Fibroblast of lung (primary cell): Measurements from ENCODE around the gene LRRC8C. TPM values are rescaled to one million over a fixed set of nuclear protein-coding genes. Genes with fewer than 3 reads are reported as not detected.

Source experiments
- DNase-seq, 2 donors: peaks; one replicate each; pipeline versions ENCODE4 v3.0.0 to v3.0.0-alpha.2; 2010; ENCODE audit warnings: low read depth in 2 of 2
- H2AFZ ChIP-seq: 2 replicates; pipeline ENCODE4 v1.5.1; 2012; ENCODE audit warnings: low read length, control low read depth, inconsistent platforms
- H3K27ac ChIP-seq: 2 replicates; pipeline ENCODE4 v1.5.1; 2011; ENCODE audit warnings: low read length, control low read depth; ENCODE audit not compliant: insufficient read depth
- H3K27me3 ChIP-seq: 2 replicates; pipeline ENCODE4 v1.5.1; 2011; ENCODE audit warnings: mild to moderate bottlenecking, low read length; ENCODE audit not compliant: control insufficient read depth, insufficient read depth
- H3K36me3 ChIP-seq: 2 replicates; pipeline ENCODE4 v1.5.1; 2011; ENCODE audit warnings: low read length; ENCODE audit not compliant: control insufficient read depth, insufficient read depth
- H3K4me1 ChIP-seq: 2 replicates; pipeline ENCODE4 v1.5.1; 2011; ENCODE audit warnings: low read length; ENCODE audit not compliant: control insufficient read depth, insufficient read depth; ENCODE audit errors: extremely low read depth
- H3K4me2 ChIP-seq: 2 replicates; pipeline ENCODE4 v1.5.1; 2011; ENCODE audit warnings: low read length, control low read depth; ENCODE audit not compliant: insufficient read depth; ENCODE audit errors: extremely low read depth
- H3K4me3 ChIP-seq, 4 experiments: fragments of 200-600 bp in 1 of 4; sonication (generic) in 1 of 4; replicated peaks in 1 of 4; 2 replicates each; pipeline ENCODE4 v1.5.1; 2011 to 2016; ENCODE audit warnings: low read length in 4 of 4, low read depth in 3 of 4, mild to moderate bottlenecking in 3 of 4, control low read depth in 2 of 4, inconsistent platforms in 1 of 4, mixed read lengths in 1 of 4; ENCODE audit not compliant: insufficient read depth in 1 of 4; ENCODE audit errors: control extremely low read depth in 1 of 4
- H3K79me2 ChIP-seq: 2 replicates; pipeline ENCODE4 v1.5.1; 2012; ENCODE audit warnings: mild to moderate bottlenecking, low read length, inconsistent platforms; ENCODE audit not compliant: control insufficient read depth, insufficient read depth
- H3K9ac ChIP-seq: 2 replicates; pipeline ENCODE4 v1.5.1; 2011; ENCODE audit warnings: mild to moderate bottlenecking, low read length, control low read depth; ENCODE audit not compliant: insufficient read depth
- H3K9me3 ChIP-seq: 2 replicates; pipeline ENCODE4 v1.5.1; 2012; ENCODE audit warnings: low read depth, low read length; ENCODE audit not compliant: control insufficient read depth, insufficient read depth
- H4K20me1 ChIP-seq: 2 replicates; pipeline ENCODE4 v1.5.1; 2011; ENCODE audit warnings: low read length; ENCODE audit not compliant: control insufficient read depth, insufficient read depth; ENCODE audit errors: extremely low read depth
- CTCF ChIP-seq, 2 donors: IDR thresholded peaks in 1 of 2; conservative IDR thresholded peaks in 1 of 2; 1 replicate in 1 of 2; 2 replicates in 1 of 2; pipeline ENCODE4 v1.5.1; 2011 to 2012; ENCODE audit warnings: low read length in 2 of 2, control low read depth in 1 of 2, inconsistent platforms in 1 of 2, low read depth in 1 of 2, mild to moderate bottlenecking in 1 of 2
- EZH2 ChIP-seq: IDR thresholded peaks from 2 replicates; pipeline ENCODE4 v1.5.1; 2012; ENCODE audit warnings: low read length, control low read depth, mild to moderate bottlenecking; ENCODE audit errors: missing control alignments
- polyA plus RNA-seq, 2 donors: library from polyadenylated mRNA; depleted of rRNA in 1 of 2; stranded (reverse) in 1 of 2; unstranded in 1 of 2; fragments of >200 nt; gene quantifications; 2 replicates each; pipeline ENCODE4 v1.2.1, GENCODE V29; 2011 to 2012; ENCODE audit warnings: missing spikeins in 1 of 2
- total RNA-seq: library from RNA; depleted of rRNA; stranded (reverse); fragments of >200 nt; gene quantifications from 2 replicates; pipeline ENCODE4 v1.2.1, GENCODE V29; 2014

LRRC8C gene
- total and polyA plus RNA-seq, 2 donors (not counting 1 experiment from before 2014, with no cell fraction given), result 5.4 to 13.2 TPM

GRCh38 chr1:89624314-89624713 is 8.6 kb upstream of the LRRC8C start:
- no peak overlapping the region for H3K4me2 ChIP-seq
- H2AFZ ChIP-seq, result no peak overlapping the region
- no peaks in the 10 kb centered on the region for H3K4me1 ChIP-seq
- H3K9ac ChIP-seq, result no peak overlapping the region
- H3K36me3 ChIP-seq, result no peaks in the 10 kb centered on the region
- H3K27me3 ChIP-seq, result no peaks in the 10 kb centered on the region
- no peak overlapping the region for H3K4me3 ChIP-seq
- H3K9me3 ChIP-seq, result no peaks in the 10 kb centered on the region
- H3K27ac ChIP-seq, result no peak overlapping the region
- TF ChIP-seq EZH2 (no peak), CTCF (conservative IDR thresholded peaks at IDR 0.05 in 1 of 2, IDR thresholded peaks at IDR 0.05 in 1 of 2; ENCODE audit: low read depth in 1 of 2, low read length in 2 of 2) (no peak)
- no peaks in the 10 kb centered on the region for H4K20me1 ChIP-seq
- no peak for DNase-seq
- H3K79me2 ChIP-seq, result no peaks in the 10 kb centered on the region

GRCh38 chr1:89624715-89625323 is 8.1 kb upstream of the LRRC8C start:
- no peak overlapping the region for H2AFZ ChIP-seq
- no peaks in the 10 kb centered on the region for H3K4me1 ChIP-seq
- TF ChIP-seq EZH2, result no peak
- no peak overlapping the region for H3K4me2 ChIP-seq
- H3K9me3 ChIP-seq, result no peaks in the 10 kb centered on the region
- H3K4me3 ChIP-seq, result no peak overlapping the region
- no peak overlapping the region for H3K9ac ChIP-seq
- no peaks in the 10 kb centered on the region for H3K79me2 ChIP-seq
- H3K27ac ChIP-seq, result no peak overlapping the region
- no peak for DNase-seq
- H4K20me1 ChIP-seq, result no peaks in the 10 kb centered on the region
- no peaks in the 10 kb centered on the region for H3K36me3 ChIP-seq
- H3K27me3 ChIP-seq, result no peaks in the 10 kb centered on the region

- Histone ChIP-seq H3K4me1 (no peaks in the 10 kb centered on the region), H3K79me2 (no peaks in the 10 kb centered on the region), H4K20me1 (no peaks in the 10 kb centered on the region), H3K27me3 (no peaks in the 10 kb centered on the region), H3K4me2 (no peak overlapping the region), H2AFZ (no peak overlapping the region), H3K9me3 (no peaks in the 10 kb centered on the region), H3K4me3 (no peak overlapping the region), H3K9ac (no peak overlapping the region), H3K36me3 (no peaks in the 10 kb centered on the region), H3K27ac (no peak overlapping the region)
- TF ChIP-seq CTCF (conservative IDR thresholded peaks at IDR 0.05 in 1 of 2, IDR thresholded peaks at IDR 0.05 in 1 of 2; ENCODE audit: low read depth in 1 of 2, low read length in 2 of 2), result no peak
- TF ChIP-seq EZH2, result no peak
- no peak for DNase-seq
These were observed 5.3 kb upstream of the LRRC8C start for GRCh38 chr1:89627596-89627962.
